CD4-positive, alpha-beta T cell treated with Interleukin-12 subunit alpha and Interleukin-12 subunit beta, for 1 hour (primary cell): ENCODE results near the gene MDGA2.

Experiments used
- DNase-seq: peaks from one replicate; pipeline ENCODE4 v3.0.0-alpha.2; 2020

Gene MDGA2

DNA sequence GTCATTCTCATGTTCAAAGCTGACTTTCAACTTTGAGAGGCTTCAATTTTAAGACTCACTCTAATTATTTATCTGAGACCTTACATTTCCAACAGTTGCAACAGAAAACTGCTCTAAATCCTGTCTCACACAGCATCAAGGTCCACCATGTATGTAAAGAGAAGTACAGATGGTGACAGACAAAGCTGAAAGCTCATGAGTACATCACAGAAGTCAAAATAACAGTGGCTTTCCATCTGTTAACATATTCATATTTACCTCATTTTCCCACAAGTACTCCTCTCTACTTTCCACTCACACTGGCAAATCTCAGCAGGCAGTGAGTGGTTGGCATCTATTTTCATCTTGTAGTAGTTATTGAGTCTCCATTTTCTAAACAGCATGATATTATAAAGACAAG lies 192.0 kb downstream of the MDGA2 start:
- DNase-seq, result no peak

DNA sequence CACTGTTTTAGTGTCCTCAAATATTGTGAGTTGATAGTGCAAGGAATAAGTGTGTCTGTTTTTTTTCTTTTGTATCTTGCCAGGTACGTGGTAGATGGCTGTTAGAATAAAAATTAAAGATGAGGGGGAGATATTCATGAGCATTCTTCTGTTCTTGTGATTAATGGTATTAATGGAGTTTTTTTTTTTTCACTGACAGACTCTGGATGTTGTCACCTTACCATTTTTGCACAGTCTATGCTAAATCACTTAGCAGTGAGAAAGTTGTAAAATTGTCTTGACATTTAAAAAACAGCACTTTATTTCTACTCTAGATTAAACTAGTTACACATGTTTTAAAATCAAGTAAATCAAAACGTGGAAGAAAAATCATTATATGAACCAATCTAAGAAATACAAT lies 204.3 kb downstream of the MDGA2 start:
- DNase-seq, result no peak

DNA sequence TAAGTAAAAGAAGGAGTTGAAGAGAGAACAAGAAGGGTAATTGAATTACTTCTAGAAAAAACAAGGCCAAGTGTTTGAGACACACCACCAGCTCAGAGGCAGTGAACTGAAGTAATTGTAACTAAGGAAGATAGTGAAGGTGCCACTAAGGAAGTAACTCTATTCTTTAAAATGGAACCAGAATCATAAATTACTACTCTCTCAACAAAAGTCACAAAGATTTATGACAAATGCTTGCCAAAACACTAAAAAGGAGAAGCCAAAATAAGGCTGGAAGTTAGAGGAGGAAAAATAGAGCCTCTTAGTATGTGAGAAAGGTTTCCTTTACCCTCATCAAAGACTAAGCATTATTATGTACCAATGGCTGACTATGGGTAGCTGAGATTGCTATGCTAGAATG lies 208.5 kb downstream of the MDGA2 start:
- no peak for DNase-seq

DNA sequence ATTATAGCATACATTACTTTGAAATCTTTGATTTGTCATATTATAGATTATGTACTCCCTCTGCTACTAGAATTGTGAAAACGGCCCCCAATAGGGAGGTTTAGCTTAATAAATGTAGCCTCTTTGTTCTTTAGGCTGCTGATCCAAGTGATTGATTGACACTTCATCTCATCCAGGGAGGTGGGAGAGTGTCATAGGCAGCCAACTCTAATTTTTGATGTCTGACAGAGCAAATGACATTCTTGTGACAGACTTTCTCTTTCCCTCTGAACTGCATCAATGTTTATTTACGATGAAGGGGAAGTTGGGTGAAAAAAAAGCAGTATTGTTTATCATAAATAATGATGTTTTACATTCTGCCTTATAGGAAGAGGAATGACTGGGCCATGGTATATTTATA lies 221.4 kb downstream of the MDGA2 start:
- no peak for DNase-seq

DNA sequence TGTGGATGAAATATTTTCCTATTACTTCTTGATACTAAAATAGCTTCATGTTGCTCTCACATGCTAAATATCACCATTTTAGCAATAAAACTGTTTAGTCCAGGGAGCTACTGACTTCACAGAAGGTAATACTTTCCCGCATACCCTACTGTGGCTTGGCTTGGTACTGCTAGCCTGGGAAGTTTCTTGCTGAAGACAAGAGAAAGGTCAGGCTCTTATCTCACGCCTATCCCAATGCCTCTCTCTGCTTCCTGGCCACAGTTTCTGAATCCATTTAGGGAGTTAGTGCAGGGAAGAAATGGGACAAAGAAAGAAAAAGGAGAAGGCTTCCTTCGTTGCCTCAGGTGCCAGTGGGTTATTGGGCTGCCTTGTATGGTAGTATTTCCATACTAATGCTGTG lies 228.3 kb downstream of the MDGA2 start:
- DNase-seq, result no peak

DNA sequence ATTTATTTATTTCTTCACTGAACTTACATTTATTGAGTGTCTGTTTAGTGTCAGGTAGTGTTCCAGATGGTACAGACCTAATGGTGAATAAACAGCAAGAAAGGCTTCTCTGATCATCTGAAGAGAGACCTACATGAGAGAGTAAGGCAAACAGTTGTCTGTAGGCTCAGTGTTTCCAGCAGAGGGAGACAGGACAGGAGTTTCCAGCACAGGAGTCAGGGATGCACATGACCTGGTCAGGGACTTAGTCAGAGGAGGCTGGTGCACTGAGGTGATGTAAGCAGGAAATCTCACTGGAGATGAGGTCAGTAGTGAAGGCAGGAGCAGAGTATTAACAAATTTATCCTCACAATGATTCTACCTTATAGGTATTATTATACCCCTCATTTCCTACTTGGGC lies 233.2 kb downstream of the MDGA2 start:
- no peak for DNase-seq

DNA sequence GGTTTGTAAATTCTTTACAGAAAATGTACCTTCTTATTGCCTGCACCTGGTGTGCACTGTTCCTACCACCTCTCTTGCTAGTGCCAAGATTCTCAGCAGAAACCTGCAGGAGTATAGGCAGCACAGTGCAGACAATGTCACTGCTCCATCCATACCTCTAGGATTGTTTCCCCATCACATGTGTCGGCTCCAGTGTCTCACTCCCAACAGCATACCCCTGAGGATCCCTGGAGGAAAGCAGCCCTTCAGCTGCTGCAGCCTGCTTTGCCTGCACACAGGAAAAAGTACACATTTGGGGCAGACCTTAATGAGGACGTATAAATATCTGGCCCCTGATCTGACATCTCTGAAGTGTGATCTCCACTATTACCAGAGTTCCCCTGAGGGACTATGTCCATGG lies 235.5 kb downstream of the MDGA2 start:
- DNase-seq, result no peak

DNA sequence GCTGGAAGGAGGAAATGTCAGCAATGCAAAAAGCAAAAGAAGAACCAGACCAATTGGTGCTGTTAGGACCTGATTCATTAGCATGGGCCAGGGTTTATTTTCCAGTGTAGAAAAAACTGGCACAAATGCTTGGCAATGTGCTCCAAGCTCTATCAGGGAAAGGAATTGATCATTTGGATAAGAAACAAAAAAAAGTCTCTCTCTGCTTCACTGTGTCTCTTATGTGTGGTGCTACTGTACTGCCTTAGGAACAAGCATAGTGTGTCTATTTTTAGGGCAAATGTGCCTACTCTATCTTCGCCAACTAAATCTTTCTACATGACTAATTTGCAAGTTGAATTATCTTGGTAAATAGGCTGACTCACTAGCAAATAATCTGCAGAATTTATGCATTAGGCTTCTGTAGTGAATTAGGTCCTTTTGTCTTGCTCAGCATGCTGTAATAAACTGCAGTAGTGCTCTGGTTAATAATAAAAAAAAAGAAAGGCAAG lies 236.7 kb downstream of the MDGA2 start:
- DNase-seq, result no peak

DNA sequence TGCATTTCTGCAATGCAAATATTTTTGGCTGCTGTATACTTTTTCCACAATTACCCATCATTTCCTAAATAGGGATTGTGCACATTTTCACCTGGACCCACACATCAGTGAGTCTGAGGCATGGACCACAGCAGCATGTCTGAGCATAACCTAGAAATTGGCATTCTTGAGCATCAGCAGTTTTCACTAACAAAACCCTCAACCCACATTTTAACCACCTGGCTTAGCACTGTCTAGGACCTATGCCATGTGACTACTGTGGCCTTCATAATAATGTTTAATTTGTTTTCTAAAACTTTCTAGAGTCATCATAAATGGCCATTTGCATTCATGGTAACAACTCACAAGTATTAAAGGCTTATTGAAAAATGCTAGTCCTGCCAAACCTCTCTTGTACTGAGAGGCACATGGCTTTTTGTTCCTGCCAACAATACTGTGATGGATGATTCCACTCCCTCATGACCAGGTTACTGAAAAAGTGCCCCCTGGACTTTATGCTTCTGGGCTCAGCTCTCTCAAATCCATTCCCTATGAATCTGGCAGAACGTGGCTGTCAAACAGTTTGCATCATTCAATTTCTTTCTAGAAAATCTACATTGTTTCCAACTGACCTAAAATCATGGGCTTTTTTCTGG lies 240.0 kb downstream of the MDGA2 start:
- DNase-seq, result no peak

DNA sequence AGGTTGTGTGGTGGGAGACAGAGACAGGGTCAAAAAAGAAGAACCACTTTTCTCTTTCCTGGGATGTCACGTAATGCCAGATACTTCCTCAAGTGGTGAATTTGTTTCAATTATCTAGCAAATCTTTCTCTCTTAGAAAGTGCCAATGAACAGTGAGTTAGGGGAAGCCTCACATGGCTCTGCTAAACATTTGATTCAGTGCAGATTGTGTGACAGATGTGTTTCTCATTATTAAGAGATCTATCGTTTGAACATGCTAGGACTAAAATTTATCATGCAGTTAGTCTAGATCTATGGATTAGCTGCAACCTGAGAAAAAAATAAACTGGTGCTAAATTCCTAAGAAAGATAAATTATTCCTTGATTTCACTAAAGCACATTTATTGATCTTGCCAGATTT lies 247.8 kb downstream of the MDGA2 start:
- no peak for DNase-seq

DNA sequence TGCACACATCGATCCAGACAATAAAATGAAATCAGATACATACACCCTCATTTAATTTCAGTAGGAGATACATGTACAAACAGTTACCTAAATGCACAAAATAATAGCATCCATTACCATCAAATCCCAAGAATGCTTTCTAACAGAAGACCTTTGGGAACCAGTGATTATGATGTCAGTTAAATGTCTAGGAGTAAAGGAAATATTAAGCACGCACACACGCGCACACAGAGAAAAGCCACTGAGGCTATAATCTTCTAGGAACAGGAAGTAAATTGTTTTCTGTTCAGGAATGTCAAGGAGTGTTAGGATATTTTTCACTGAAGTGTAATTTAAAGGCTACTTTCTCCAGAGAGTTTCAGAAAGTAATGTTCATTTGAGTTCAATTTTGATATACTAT lies 250.1 kb downstream of the MDGA2 start:
- no peak for DNase-seq

DNA sequence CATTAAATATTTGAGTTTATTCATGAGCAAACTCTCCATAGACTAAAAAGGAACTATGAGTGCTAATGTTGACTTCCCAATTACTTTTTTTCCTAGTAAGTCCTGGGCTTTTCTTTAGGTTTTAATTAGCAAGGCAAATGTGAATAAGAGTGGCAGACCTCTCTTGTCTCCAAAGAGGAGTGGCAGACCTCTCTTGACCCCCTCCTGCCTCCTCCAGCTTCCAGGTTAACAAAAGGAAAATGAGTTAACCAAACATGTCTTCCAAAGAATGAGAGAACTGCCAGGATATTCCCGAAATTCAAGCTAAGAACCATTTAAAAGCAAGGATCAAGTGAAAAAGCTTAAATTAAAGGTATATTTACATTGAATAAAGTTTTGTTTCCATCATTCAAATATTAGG lies 253.2 kb downstream of the MDGA2 start:
- no peak for DNase-seq

DNA sequence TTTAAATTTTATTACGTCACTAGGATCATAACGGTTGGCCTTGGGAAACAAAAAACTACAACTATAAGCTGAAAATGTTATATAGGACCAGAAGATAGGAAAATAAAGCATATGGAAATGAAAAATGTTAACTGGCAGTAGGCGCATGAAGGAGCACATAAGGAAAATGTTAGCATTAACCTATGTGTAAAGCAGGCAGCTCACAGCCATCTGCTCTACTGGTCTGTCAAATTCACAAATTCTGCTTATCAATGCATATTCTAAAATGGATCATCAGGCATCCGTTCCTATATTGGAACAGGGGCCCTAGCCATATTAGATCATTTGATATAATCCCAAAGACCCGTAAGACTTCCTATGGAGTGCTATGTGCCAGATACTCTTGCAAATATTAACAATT lies 263.9 kb downstream of the MDGA2 start:
- DNase-seq, result no peak

DNA sequence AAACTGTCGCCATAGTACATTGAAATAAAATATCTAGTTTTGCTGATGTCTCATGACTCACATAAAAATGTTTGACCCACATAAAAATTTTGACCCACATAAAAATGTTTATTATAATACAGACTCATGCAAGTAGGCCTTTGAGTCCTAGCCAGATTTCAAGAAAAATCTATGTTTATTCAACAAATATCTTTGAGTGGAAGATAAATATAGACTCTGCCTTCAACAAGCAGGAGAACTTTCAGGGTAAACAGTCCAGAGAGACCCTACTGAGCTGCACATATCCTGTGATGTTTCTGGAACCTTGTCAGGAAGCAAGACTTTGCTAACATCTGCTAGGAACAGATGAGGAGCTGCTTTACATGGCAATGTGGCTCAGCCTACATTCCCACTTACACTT lies 283.1 kb downstream of the MDGA2 start:
- DNase-seq, result no peak

DNA sequence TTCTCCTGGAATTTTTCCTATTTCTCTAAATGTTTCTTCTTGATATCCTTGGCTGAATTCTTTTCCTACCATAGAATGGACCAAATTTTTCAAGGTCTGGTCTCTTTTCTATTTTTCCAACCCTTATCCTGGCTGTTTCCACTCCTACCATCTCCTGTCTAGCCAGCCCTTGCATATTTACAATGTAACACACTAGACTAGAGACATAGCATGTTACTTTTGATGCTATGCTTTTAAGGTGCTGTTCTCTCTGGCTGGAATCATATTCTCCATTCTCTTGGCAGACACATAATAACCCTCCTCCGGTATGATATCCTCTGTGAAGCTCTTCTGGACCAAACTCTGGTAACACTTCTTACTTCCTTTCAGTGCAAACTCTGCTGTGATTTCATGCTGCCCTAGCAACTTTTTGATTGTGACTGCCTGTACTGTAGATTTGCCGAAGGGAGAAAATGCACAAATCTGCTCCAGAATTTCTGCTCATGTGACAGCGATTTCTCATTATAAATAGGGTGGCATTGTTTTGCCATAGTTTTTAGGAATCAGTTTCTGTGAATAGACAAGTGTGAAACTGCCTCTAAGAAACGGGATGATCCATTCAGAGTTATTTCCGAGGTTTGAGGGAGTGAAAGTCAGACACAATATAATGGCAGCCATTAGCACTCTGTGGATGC lies 284.4 kb downstream of the MDGA2 start:
- no peak for DNase-seq

DNA sequence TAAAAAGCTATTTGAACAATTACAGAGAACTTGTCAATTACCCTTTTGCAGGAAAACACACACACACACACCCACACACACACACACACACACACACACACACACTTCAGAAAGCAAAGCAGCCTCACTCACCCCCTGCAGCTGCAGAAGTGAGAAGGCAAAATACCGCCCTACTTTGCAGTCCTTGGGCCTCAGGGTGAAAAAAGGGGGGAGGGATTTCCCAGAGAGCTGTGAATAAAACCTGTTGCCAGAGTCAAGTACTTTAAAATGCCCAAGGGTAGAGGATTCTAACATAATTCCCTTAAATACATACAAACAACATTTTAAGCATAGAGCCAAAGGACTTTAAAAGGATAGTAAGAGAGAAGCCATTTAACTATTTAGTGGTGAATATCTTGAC lies 285.9 kb downstream of the MDGA2 start:
- DNase-seq, result no peak

DNA sequence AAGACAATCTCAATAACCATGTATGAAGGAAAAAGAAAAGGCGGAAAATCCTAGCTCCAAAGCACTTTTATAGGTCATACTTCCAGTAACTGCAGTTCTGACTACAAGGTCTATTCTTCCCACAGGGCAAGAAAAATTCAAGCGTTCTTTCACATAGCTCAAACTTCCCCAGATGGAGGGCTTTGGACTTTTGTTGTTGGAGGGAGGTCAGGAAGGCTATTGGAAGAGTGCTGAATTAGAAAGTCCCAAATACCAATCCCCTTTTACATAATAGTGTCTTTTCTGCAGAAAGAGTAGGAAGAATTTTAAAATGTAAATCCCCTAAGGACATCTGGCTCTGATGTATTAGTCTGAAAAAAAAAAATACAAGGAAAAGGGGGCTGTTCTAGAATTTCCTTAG lies 309.4 kb downstream of the MDGA2 start:
- DNase-seq, result no peak

DNA sequence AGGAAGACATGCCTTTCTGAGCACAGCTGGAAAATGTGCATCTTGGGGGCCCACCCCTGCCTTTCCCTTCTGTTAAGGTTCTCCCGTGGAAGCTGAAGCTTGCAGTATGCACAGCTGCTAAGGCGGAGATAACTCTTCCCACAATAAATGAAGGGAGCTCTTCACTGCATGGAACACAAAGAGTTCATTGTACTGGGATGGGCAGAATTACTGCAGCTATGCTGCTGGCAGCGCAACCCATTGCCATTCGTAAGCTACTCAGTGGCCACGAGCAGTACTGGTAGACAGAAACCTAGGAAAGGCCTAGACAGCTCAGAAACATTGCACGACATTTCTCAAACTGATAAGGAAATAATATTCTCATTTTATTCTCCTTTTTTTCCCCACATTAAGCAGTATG lies 310.2 kb downstream of the MDGA2 start:
- no peak for DNase-seq

DNA sequence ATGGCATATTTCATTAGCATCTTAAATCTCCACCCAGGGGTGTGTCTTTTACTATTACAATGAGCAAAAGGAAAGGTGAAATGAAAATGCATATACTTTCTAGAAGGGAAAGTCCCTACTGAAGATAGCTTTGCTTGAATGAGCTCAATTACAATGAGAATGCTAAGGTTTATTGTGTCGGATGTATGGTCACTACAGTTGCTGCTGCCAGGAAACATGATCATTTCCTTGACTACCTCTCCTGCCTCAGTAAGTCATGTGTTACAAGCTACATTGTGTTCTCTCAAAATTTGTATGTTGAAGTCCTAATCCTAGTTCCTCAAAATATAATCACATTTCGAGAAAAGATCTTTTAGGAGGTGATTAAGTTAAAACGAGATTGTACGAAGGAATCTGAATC lies 322.2 kb downstream of the MDGA2 start:
- no peak for DNase-seq

DNA sequence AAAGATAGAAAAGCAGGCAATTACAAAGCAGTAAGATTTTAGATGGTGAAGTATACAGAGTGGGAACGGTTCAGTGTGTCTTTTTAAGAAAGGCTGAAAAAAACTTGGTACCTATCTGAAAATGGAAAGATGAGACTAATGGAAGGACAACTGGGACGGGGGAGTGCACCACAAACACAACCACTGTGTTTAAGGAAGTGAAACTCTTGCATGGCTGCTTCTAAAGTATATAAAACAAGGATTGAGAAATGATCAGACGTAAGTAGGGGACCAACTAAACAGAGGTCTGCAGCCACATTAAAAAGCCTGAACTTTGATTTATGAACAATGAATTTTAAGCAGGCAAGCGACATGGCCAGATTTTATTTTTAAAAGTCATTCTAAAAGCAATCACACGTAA lies 328.6 kb downstream of the MDGA2 start:
- DNase-seq, result no peak

DNA sequence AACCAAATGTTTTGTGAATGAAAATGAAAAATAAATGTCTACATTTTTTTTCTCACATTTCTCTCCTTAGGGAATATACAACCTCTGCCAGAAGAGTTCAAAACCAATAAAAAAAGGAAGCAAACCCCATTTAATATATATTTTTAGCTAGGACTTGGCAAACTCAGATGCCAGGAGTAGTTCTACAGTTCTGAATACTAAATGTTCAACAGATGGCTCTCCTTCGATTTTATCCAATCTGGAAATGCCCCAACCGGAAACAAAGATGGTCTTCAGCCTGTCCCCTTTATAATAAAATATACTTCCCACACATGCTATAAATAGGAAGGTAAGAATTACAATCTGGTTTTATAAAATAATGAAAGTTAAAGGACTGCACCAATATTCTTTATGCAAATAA lies 330.4 kb downstream of the MDGA2 start:
- no peak for DNase-seq

DNA sequence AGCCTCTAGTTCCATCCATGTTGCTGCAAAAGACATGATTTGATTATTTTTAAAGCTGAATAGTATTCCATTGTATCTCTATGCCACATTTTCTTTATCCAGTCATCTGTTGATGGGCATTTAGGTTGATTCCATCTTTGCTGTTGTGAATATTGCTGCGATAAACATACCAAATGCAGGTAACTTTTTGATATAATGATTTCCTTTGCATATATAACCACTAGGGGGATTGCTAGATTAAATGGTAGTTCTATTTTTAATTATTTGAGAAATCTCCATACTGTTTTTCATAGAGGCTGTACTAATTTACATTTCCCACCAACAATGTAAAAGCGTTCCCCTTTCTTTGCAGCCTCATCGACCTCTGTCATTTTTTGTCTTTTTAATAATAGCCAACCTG lies 342.5 kb downstream of the MDGA2 start:
- no peak for DNase-seq

DNA sequence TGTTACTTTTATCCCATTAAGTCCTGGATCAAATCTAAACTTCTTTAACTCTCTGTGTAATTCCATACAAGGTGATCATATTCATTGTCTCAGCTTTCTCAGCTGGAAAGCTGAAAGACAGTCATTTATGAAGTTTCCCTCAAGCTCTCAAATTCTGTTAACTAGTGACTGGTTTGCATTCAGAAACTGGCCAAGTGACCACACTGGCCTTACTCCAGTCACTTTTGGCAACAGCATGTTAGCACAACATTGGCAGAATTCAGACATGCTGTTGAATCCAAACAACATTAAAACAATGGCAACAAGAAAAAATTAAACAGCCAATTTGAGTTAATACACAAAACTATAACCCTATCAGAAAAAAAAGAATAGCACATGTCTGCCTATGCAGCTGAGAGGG lies 343.3 kb downstream of the MDGA2 start:
- DNase-seq, result no peak

DNA sequence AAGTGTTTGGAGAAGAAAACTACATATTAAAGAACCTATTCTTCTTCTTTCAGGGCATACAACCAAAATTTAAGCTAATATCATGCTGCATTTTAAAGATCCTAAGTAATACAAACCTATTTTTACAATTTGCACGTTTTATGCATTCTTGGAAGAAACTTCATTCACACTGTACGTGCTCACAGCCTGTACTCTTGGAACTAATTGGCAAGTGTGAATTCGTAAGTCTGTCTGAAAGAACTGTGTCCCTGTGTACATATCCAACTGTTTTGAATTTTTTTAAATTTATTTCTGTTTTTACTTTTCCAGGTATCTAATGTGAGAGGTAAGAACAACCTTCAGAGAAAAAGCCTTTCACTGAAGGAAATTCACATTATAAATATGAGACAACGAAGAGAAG lies 347.0 kb downstream of the MDGA2 start:
- no peak for DNase-seq

DNA sequence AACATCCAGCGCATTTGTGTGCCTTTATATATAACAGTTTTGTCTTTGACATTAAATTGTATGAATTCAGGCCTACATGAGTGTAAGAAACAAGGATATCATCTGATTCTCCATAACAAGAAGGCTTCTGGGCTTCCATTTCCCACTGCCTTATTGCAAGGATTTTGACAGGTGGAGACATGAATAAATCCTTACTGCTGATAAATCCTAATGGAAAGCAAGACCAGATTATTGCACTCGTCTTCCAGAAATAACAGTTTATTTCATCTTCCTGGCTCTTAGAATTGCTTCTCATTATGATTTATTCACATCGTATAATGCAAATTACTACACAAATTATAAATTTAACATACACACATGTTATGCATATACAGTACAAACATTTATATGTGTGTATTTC lies 348.1 kb downstream of the MDGA2 start:
- no peak for DNase-seq
